HEK293 (cell line): ENCODE data around the gene SERPINB6.
A peak's percentile ranks its signal among the peaks of the same experiment; 100 is the strongest.

Experiments
- CTCF ChIA-PET: fragments of 350-600 bp; formaldehyde crosslinking; extraction: SDS; loops from one replicate; lab custom pipeline; 2021; ENCODE audit warnings: antibody characterized with exemption; lab: Yijun Ruan, JAX
- POLR2A ChIA-PET: fragments of 300-600 bp; formaldehyde crosslinking; extraction: SDS; loops from one replicate; lab custom pipeline; 2020; ENCODE audit warnings: antibody characterized with exemption, inconsistent platforms; lab: Yijun Ruan, JAX
- H3K27ac ChIP-seq: fragments of 200-500 bp; sonication (Bioruptor generic); 2 replicates; pipeline ENCODE4 v1.5.1; 2014; ENCODE audit warnings: low read depth, low read length, control low read depth, inconsistent platforms; ENCODE audit errors: extremely low read depth
- H3K36me3 ChIP-seq, 2 experiments: fragments of 200-500 bp in 1 of 2; sonication (Bioruptor generic) in 1 of 2; 1 replicate in 1 of 2; 2 replicates in 1 of 2; pipeline ENCODE4 v1.5.1; 2014 to 2017; ENCODE audit warnings: inconsistent platforms in 2 of 2, low read length in 2 of 2; ENCODE audit not compliant: control insufficient read depth in 2 of 2, insufficient read depth in 1 of 2
- H3K4me1 ChIP-seq: fragments of 200-500 bp; sonication (Bioruptor generic); 2 replicates; pipeline ENCODE4 v1.5.1; 2014; ENCODE audit warnings: mild to moderate bottlenecking, low read length, inconsistent platforms; ENCODE audit not compliant: control insufficient read depth, insufficient read depth
- H3K4me3 ChIP-seq: 2 replicates; pipeline ENCODE4 v1.5.1; 2011; ENCODE audit warnings: low read depth, mild to moderate bottlenecking, control low read depth, low read length, moderate library complexity
- H3K9me3 ChIP-seq: fragments of 200-500 bp; sonication (Bioruptor generic); 2 replicates; pipeline ENCODE4 v1.5.1; 2014; ENCODE audit warnings: low read depth, low read length, inconsistent platforms; ENCODE audit not compliant: control insufficient read depth, insufficient read depth
- GLIS1 ChIP-seq: fragments of 450-650 bp; formaldehyde crosslinking; IDR thresholded peaks from 2 replicates; pipeline ENCODE4 v1.5.1; 2016; ENCODE audit warnings: missing biosample characterization, missing genetic modification characterization
- GLIS2 ChIP-seq: fragments of 450-650 bp; formaldehyde crosslinking; IDR thresholded peaks from 2 replicates; pipeline ENCODE4 v1.5.1; 2016; ENCODE audit warnings: missing biosample characterization, missing genetic modification characterization
- MYNN ChIP-seq: fragments of 450-650 bp; formaldehyde crosslinking; IDR thresholded peaks from 2 replicates; pipeline ENCODE4 v1.5.1; 2016; ENCODE audit warnings: missing biosample characterization, missing genetic modification characterization, borderline replicate concordance
- MZF1 ChIP-seq: fragments of 450-650 bp; formaldehyde crosslinking; IDR thresholded peaks from 2 replicates; pipeline ENCODE4 v1.5.1; 2017; ENCODE audit warnings: missing biosample characterization, missing genetic modification characterization, borderline replicate concordance
- SETDB1 ChIP-seq: IDR thresholded peaks from one replicate; pipeline ENCODE4 v1.6.1; 2017; ENCODE audit warnings: mild to moderate bottlenecking, low read length, moderate library complexity, mixed read lengths; ENCODE audit not compliant: insufficient read length
- ZNF10 ChIP-seq: fragments of 450-650 bp; formaldehyde crosslinking; IDR thresholded peaks from 2 replicates; pipeline ENCODE4 v1.5.1; 2017; ENCODE audit warnings: missing biosample characterization, missing genetic modification characterization
- ZNF184 ChIP-seq: fragments of 450-650 bp; IDR thresholded peaks from 2 replicates; pipeline ENCODE4 v1.5.1; 2018; ENCODE audit warnings: missing biosample characterization, mild to moderate bottlenecking, missing genetic modification characterization
- ZNF19 ChIP-seq: fragments of 450-650 bp; formaldehyde crosslinking; IDR thresholded peaks from 2 replicates; pipeline ENCODE4; 2016; ENCODE audit warnings: missing biosample characterization, missing genetic modification characterization, low read depth
- ZNF585B ChIP-seq: fragments of 450-650 bp; formaldehyde crosslinking; IDR thresholded peaks from 2 replicates; pipeline ENCODE4 v1.5.1; 2016; ENCODE audit warnings: missing biosample characterization, missing genetic modification characterization
- ZNF629 ChIP-seq: fragments of 450-650 bp; formaldehyde crosslinking; IDR thresholded peaks from 2 replicates; pipeline ENCODE4 v1.5.1; 2017; ENCODE audit warnings: missing biosample characterization, missing genetic modification characterization
- TF ChIP-seq, protein P1 (sequence below): IDR thresholded peaks from 2 replicates; pipeline ENCODE4 v1.6.1; 2011; ENCODE audit warnings: mild to moderate bottlenecking, low read depth, low read length, borderline replicate concordance
- TF ChIP-seq, protein P2 (sequence below): fragments of 450-650 bp; formaldehyde crosslinking; IDR thresholded peaks from 2 replicates; pipeline ENCODE4 v1.5.1; 2016; ENCODE audit warnings: missing biosample characterization, missing genetic modification characterization
- TF ChIP-seq, protein P3 (sequence below): fragments of 450-650 bp; formaldehyde crosslinking; IDR thresholded peaks from 2 replicates; pipeline ENCODE4 v1.5.1; 2016; ENCODE audit warnings: missing biosample characterization, missing genetic modification characterization
- TF ChIP-seq, protein P4 (sequence below): fragments of 450-650 bp; formaldehyde crosslinking; IDR thresholded peaks from 2 replicates; pipeline ENCODE4 v1.5.1; 2016; ENCODE audit warnings: missing biosample characterization, missing genetic modification characterization
- TF ChIP-seq, protein P5 (sequence below): fragments of 450-650 bp; formaldehyde crosslinking; IDR thresholded peaks from 2 replicates; pipeline ENCODE4 v1.5.1; 2016; ENCODE audit warnings: missing biosample characterization, missing genetic modification characterization

SERPINB6 gene

DNA sequence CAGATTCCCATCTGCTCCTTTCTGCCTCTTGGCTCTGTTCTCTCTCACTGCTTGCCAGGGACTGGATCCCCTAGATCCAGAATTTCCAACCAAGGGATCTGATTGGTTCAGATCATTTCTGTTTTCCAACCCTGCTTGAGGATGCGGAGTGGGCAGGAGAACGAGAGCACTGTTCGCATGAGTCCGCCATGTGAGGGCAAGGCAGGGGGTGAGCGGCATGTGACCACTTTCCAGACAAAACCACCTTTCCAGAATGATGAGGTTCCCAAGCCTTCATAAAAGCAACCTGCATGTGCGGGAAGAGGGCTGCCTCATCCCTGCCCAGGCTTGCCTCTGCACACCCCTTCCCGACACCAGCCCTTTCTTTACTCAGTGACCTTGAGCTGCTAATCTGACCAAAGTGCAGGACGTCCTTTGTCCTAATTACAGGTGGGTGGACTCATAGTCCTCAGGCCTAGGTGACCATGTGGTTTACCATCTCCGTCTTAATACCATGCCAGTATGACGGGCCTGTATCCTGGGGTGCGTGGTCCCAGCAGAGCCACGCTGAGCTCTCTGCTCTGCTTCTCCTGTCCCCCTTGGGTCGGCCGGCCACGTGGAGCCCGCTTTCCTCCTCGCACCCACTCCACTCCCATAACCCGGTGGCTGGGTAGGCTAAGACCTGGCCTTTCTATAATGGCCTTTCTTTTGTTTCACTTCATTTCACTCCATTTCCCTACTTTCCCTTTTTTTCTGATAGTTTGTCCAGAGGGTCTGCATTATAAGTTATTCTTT, 42.7 kb upstream of the SERPINB6 start:
- CTCF ChIA-PET: interaction anchor here (1.8 kb wide), 1 partner anchor 12 kb away, joined by 8 read pairs; no protein-coding TSS in a partner anchor

GRCh38 chr6:3013486-3013885, 42.1 kb upstream of the SERPINB6 start:
- TF ChIP-seq, protein P1, sequence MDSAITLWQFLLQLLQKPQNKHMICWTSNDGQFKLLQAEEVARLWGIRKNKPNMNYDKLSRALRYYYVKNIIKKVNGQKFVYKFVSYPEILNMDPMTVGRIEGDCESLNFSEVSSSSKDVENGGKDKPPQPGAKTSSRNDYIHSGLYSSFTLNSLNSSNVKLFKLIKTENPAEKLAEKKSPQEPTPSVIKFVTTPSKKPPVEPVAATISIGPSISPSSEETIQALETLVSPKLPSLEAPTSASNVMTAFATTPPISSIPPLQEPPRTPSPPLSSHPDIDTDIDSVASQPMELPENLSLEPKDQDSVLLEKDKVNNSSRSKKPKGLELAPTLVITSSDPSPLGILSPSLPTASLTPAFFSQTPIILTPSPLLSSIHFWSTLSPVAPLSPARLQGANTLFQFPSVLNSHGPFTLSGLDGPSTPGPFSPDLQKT: no peak
- TF ChIP-seq ZNF10 (no peak), GLIS1 (tag by site-specific recombination) (peak; percentile 61; the same call in 1 of the 2 replicates)
- POLR2A ChIA-PET: interaction anchor here (1.2 kb wide), 1 partner anchor 12 kb away, joined by 3 read pairs; no protein-coding TSS in a partner anchor
- CTCF ChIA-PET: interaction anchor here (1.8 kb wide), 1 partner anchor 12 kb away, joined by 8 read pairs; no protein-coding TSS in a partner anchor
- no peaks in the 10 kb centered on the region for H3K4me1 ChIP-seq
- H3K36me3 ChIP-seq: peaks cover 3 to 73% of the 10 kb centered on the region in 2 experiments; a peak in 1 of 3 replicates
- H3K9me3 ChIP-seq: no peaks in the 10 kb centered on the region
- no peak overlapping the region for H3K27ac ChIP-seq
- no peak overlapping the region for H3K4me3 ChIP-seq

More for the DNA sequence above, 42.7 kb upstream of the SERPINB6 start:
- Histone ChIP-seq H3K27ac (no peak overlapping the region), H3K36me3 (peaks cover 6 to 73% of the 10 kb centered on the region in 2 experiments; a peak in 1 of 3 replicates), H3K4me3 (no peak overlapping the region), H3K4me1 (no peaks in the 10 kb centered on the region), H3K9me3 (no peaks in the 10 kb centered on the region)
- TF ChIP-seq ZNF184 (tag by site-specific recombination) (no peak), MZF1 (tag by site-specific recombination) (no peak), ZNF19 (tag by site-specific recombination) (no peak), MYNN (tag by site-specific recombination) (no peak), ZNF629 (tag by site-specific recombination) (no peak), GLIS2 (tag by site-specific recombination) (no peak)
- TF ChIP-seq, protein P2, sequence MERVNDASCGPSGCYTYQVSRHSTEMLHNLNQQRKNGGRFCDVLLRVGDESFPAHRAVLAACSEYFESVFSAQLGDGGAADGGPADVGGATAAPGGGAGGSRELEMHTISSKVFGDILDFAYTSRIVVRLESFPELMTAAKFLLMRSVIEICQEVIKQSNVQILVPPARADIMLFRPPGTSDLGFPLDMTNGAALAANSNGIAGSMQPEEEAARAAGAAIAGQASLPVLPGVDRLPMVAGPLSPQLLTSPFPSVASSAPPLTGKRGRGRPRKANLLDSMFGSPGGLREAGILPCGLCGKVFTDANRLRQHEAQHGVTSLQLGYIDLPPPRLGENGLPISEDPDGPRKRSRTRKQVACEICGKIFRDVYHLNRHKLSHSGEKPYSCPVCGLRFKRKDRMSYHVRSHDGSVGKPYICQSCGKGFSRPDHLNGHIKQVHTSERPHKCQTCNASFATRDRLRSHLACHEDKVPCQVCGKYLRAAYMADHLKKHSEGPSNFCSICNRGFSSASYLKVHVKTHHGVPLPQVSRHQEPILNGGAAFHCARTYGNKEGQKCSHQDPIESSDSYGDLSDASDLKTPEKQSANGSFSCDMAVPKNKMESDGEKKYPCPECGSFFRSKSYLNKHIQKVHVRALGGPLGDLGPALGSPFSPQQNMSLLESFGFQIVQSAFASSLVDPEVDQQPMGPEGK: no peak
- POLR2A ChIA-PET: interaction anchor here (1.0 to 1.2 kb wide), 2 partner anchors 12 to 15 kb away, joined by 3 to 4 read pairs; partner anchors contain the start of gene NQO2

GRCh38 chr6:3011592-3011991, 40.2 kb upstream of the SERPINB6 start:
- POLR2A ChIA-PET: interaction anchor here (1.0 kb wide), 1 partner anchor 12 kb away, joined by 3 read pairs; no protein-coding TSS in a partner anchor

More at GRCh38 chr6:3011592-3011991, 40.2 kb upstream of the SERPINB6 start:
- Histone ChIP-seq H3K36me3 (peaks cover 0 to 76% of the 10 kb centered on the region in 2 experiments; a peak in 2 of 3 replicates), H3K4me3 (no peak overlapping the region), H3K4me1 (no peaks in the 10 kb centered on the region), H3K9me3 (no peaks in the 10 kb centered on the region), H3K27ac (no peak overlapping the region)
- TF ChIP-seq, protein P3, sequence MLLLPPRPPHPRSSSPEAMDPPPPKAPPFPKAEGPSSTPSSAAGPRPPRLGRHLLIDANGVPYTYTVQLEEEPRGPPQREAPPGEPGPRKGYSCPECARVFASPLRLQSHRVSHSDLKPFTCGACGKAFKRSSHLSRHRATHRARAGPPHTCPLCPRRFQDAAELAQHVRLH: no peak
- TF ChIP-seq SETDB1 (peak; percentile 97), ZNF585B (0 out of 2 replicates have a peak, but pooled peaks have one; percentile 7)
- TF ChIP-seq, protein P4, sequence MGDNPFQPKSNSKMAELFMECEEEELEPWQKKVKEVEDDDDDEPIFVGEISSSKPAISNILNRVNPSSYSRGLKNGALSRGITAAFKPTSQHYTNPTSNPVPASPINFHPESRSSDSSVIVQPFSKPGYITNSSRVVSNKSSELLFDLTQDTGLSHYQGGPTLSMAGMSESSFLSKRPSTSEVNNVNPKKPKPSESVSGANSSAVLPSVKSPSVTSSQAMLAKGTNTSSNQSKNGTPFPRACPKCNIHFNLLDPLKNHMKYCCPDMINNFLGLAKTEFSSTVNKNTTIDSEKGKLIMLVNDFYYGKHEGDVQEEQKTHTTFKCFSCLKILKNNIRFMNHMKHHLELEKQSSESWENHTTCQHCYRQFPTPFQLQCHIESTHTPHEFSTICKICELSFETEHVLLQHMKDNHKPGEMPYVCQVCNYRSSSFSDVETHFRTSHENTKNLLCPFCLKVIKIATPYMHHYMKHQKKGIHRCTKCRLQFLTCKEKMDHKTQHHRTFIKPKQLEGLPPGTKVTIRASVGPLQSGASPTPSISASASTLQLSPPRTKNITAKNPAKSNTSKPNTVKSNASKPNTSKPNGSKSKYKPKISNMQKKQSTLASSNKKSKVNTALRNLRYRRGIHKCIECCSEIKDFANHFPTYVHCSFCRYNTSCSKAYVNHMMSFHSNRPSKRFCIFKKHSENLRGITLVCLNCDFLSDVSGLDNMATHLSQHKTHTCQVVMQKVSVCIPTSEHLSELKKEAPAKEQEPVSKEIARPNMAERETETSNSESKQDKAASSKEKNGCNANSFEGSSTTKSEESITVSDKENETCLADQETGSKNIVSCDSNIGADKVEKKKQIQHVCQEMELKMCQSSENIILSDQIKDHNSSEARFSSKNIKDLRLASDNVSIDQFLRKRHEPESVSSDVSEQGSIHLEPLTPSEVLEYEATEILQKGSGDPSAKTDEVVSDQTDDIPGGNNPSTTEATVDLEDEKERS: peak; percentile 88
- TF ChIP-seq, protein P5, sequence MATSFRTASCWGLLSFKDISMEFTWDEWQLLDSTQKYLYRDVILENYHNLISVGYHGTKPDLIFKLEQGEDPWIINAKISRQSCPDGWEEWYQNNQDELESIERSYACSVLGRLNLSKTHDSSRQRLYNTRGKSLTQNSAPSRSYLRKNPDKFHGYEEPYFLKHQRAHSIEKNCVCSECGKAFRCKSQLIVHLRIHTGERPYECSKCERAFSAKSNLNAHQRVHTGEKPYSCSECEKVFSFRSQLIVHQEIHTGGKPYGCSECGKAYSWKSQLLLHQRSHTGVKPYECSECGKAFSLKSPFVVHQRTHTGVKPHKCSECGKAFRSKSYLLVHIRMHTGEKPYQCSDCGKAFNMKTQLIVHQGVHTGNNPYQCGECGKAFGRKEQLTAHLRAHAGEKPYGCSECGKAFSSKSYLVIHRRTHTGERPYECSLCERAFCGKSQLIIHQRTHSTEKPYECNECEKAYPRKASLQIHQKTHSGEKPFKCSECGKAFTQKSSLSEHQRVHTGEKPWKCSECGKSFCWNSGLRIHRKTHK (tag by site-specific recombination): 0 out of 2 replicates have a peak, but pooled peaks have one; percentile 13
- CTCF ChIA-PET: interaction anchor here (0.6 to 1.5 kb wide), 4 partner anchors 10 to 110 kb away, joined by 3 to 5 read pairs (median 4); no protein-coding TSS in a partner anchor
